GM12872 (cell line): ENCODE data around the gene PRXL2A.

ENCODE experiments used
- TF ChIP-seq, protein P1 (sequence below): IDR thresholded peaks from 3 replicates; pipeline ENCODE4 v1.5.1; 2011; ENCODE audit warnings: low read depth, mild to moderate bottlenecking, low read length, moderate library complexity; ENCODE audit not compliant: insufficient read depth

Gene PRXL2A

GRCh38 chr10:80464557-80465450 is 56.5 kb downstream of the PRXL2A start:
- TF ChIP-seq, protein P1, sequence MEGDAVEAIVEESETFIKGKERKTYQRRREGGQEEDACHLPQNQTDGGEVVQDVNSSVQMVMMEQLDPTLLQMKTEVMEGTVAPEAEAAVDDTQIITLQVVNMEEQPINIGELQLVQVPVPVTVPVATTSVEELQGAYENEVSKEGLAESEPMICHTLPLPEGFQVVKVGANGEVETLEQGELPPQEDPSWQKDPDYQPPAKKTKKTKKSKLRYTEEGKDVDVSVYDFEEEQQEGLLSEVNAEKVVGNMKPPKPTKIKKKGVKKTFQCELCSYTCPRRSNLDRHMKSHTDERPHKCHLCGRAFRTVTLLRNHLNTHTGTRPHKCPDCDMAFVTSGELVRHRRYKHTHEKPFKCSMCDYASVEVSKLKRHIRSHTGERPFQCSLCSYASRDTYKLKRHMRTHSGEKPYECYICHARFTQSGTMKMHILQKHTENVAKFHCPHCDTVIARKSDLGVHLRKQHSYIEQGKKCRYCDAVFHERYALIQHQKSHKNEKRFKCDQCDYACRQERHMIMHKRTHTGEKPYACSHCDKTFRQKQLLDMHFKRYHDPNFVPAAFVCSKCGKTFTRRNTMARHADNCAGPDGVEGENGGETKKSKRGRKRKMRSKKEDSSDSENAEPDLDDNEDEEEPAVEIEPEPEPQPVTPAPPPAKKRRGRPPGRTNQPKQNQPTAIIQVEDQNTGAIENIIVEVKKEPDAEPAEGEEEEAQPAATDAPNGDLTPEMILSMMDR: no peak

GRCh38 chr10:80465451-80465835 is 57.1 kb downstream of the PRXL2A start:
- TF ChIP-seq, protein P1: no peak

DNA sequence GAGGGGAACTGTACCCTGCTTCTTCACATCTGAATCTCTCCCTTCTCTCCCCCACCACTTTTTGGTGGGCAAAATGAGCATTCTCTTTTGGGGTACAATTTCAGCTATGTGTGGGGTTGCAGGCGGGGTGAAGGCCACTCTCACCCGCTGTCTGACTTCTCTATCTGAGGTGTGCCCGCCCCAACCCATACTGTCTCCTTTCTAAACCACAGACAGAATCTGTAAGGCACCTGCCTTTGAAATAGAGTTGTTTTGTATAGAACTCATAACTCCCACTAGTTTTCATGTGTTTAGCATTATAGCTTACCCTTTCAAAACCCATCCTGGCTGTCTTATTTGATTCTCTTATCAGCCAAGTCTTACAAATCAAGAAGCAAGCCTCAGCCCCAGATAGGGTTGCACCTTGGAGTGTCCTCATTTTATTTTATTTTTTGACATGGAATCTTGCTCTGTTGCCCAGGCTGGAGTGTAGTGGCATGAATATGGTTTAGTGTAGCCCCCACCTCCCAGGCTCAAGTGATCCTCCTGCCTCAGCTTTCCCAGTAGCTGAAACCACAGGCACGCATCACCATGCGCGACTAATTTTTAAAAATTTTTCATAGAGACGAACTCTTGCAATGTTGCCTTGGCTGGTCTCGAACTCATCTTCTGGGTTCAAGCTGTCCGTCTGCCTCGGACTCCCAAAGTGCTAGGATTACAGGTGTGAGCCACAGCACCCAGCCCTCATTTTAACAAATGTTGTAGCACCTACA is 57.7 kb downstream of the PRXL2A start:
- TF ChIP-seq, protein P1: no peak

DNA sequence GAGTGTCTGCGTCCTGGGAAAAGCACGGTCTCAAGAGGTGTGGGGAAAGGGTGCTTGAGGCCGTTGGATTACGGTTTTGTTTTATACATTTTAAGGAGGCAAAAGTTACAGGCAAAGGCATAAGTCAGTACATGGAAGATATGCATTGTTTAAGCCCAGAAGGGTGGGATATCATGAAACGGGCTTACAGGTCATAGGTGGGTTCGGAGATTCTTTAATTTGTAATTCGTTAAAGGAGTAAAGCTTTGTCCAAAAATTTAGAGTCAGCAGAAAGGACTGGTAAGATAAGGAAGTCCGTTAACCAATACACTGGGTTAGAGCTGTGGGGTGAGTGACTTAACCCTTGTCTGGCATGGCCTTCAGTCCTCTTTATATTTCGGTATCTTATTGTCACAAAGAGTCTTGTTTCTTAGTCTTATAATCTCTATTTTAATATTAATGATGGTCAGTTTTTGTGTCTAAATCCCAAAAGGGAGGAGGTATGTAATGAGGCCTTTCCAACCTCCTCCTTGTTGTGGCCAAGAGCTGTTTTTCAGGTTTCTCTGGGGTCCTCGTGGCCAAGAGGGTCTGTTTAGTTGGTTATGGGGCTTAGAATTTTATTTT is 58.5 kb downstream of the PRXL2A start:
- TF ChIP-seq, protein P1: no peak

DNA sequence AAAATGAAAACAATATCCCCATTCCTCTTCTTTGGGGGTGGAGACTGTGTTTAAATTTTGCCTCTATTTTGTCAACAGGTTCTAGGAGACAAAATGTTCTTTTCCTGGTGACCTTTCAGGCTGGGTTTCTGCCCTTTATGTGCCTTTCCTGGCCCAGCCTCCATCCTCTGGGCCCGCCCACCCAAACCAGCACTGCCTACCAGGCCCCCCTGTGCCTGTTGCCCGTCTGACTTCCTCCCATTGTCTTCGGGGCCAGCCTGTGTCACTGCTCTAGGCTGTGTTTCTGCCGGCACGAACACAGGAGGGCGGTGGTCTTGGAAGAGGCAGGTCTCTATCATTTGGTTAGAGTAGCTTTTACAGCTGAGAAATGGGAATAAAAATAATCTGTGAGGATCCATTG is 59.7 kb downstream of the PRXL2A start:
- TF ChIP-seq, protein P1: no peak

DNA sequence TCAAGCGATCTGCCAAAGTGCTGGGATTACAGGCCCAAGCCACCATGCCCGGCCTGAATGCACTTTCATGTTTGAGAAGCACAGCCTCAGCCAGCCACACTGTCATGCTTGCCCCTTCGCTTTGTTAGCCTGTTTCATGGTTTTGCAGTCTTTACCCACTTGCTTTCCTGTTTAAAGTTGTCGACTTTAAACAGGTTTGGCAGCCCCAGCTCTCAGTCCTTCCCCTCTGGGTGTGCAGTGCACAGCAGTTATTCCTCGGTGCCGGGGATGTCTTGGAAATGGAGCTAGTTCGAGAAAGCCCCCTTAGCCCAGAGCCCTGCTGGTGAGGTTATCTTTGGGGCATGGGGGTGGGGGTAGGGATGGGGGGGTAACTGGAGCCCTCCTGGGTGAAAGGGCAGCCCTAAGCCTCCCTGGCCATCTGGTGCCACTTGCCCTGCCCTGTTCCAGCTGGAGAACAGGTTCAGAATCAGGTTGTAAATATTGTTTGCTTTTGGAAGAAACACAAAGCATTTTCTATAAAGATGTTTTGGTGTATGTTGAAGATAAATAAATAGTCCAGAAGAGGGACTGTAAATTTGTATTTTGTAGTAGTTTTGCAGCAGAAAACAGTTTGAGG is 60.6 kb downstream of the PRXL2A start:
- TF ChIP-seq, protein P1: no peak

- TF ChIP-seq, protein P1: no peak
Measured at GRCh38 chr10:80470266-80470665, 61.9 kb downstream of the PRXL2A start.
